Endothelial cell of hepatic sinusoid (primary cell): Measurements from ENCODE around the gene TRAPPC2L.

ENCODE experiments used
- in situ Hi-C: cut with HindIII; loops from 2 replicates; pipeline ENCODE4 v1.10.0; 2017; ENCODE audit warnings: low sequenced_read_pairs

TRAPPC2L gene

GRCh38 chr16:88903267-88903666, 46.3 kb downstream of the TRAPPC2L start:
- in situ Hi-C loops: no loop called here

GRCh38 chr16:88904676-88905365, 47.9 kb downstream of the TRAPPC2L start:
- in situ Hi-C loops: no loop called here

DNA sequence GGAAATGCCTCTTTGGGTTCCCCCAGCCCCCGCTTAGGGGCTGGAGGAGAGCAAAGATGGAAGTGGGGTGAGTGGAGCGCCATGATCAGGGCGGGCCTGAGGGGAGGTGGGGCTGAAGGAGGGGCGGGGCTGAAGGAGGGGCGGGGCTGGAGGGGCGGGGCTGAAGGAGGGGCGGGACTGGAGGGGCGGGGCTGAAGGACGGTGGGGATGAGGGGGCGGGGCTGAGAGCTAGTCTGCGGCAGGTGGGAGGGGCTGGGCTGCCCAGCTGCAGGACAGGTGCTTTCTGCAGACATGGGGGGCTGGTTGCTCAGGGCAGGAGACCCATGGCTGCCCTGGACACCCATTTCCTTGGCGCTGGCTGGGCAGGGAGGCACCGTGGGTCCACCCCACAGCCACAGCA, 48.6 kb downstream of the TRAPPC2L start:
- in situ Hi-C loops: no loop called here

- in situ Hi-C loops: no loop called here
Observed at GRCh38 chr16:88906020-88906419, 49.1 kb downstream of the TRAPPC2L start.

GRCh38 chr16:88906535-88907105, 49.7 kb downstream of the TRAPPC2L start:
- in situ Hi-C loops: no loop called here

DNA sequence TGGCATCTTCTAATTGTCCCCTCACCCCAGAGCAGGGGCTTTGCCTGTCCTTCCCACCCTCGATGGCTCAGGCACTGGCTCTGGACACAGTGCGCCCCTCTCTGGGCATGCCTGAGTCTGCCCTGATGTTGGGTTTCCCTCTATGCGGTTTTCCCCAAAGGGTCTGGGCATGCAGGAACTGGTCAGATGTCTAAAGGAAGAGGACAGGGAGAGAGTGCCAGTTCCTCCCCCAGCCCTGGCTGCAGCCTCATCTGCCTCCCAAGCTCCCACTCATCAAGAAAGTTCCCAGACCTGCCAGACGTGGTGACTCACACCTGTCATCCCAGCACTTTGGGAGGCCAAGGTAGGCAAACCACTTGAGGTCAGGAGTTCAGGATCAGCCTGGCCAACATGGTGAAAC, 50.8 kb downstream of the TRAPPC2L start:
- in situ Hi-C loops: no loop called here

- in situ Hi-C loops: no loop called here
Observed at GRCh38 chr16:88908307-88908706, 51.4 kb downstream of the TRAPPC2L start.

GRCh38 chr16:88909431-88910210, 52.7 kb downstream of the TRAPPC2L start:
- in situ Hi-C loops: no loop called here

DNA sequence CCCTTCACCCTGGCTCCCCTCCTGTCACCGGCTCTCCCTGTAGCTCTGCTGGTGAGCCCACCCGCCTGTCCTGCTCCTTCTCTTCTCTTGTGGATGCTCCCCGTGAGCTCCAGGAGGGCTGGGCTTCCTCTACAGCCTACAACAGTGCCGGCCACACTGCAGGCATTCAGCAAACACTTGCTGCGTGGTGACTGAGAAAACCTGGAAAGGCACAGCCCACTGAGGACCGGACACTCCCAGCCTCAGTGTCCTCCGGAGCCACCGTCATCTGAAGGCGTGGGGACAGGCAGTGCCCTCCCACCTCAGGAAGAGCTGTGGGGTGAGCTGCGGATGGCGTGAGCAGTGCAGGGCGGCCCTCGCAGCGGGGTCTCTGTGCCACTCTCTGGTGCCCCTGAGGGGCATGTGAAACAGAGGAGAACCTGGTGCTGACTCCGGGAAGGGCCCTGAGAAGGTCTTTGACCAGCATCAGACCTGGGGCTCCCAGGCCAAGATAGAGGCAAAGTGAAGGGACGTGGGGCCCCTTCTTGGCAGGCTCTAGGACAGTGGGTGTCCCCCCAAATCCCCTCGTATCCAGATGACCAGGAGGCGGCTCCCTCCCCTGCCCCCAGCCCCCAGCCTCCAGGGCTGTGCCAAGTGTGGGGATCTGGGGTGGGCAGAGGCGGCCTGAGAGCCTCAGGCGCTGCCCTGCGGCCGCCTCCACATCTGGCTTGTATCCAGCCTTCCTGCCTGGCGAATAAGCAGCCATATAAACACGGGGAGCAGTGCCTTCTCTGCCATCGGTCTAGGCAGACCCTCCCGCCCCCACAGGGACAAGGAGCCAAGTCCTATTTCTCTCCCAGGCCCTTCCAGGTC, 53.6 kb downstream of the TRAPPC2L start:
- in situ Hi-C loops: no loop called here

DNA sequence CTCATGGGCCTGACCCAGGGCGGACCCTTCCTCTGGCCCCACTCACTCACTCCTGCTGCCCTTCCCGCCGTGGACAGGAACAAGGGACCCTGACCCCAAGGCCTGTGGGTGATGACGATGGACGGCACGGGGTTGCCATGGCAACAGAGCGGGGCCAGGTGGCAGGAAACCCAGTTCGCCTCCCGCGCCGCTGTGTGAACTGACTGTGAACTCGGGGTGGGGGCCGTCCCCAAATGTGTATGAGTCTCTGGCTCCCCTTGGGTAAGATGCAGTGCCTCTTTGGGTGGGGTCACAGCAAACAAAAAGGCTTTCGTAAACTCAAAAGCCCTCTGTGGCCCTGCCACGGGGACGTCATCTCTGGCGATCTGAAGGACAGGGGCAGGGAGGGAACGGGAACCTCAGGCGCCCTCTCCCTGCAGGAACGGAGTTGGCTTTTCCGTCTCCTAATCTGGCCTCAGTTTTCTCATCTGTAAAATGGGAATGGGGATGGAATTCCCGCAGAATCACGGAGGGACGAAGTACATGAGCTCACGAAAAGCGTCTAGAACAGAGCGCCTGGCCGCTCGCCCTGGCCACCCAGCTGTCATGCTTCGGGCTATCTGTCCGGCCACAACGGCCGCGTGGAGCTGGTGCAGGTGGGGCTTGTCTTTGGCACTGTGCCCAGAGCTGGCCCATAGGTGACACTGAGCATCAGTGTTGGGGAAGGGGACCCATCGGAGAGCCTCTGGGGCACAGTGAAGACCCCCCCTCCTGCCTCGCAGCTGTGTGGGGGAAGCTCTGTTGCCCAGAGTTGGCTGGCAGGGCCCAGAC, 54.4 kb downstream of the TRAPPC2L start:
- in situ Hi-C loops: no loop called here

GRCh38 chr16:88911946-88912310, 55.0 kb downstream of the TRAPPC2L start:
- in situ Hi-C loops: no loop called here
